Activated CD8-positive, alpha-beta memory T cell treated with anti-CD3 and anti-CD28 coated beads, Interleukin-2, amount 50 U/mL, for 1 hour (primary cell): Measurements from ENCODE around the gene MINPP1.
"Not testable (repeated sequence)": the region's sequence is repeated elsewhere in the genome, so short reads cannot be mapped to it uniquely, and the experiment has no call there.

Source experiments
- DNase-seq: peaks from one replicate; pipeline ENCODE4 v3.0.0-alpha.2; 2020; ENCODE audit errors: extremely low read depth

The MINPP1 gene

GRCh38 chr10:87504640-87505365, at the start of gene MINPP1:
Gene MINPP1 (plus strand): TSS chr10:87504893. CDS start chr10:87504916, 23 bp downstream.
- peak; percentile 39 for DNase-seq

- not testable (repeated sequence) for DNase-seq
Measured at GRCh38 chr10:87456586-87457220, 48.0 kb upstream of the MINPP1 start.

- DNase-seq: not testable (repeated sequence)
Measured at GRCh38 chr10:87461751-87462150, 42.9 kb upstream of the MINPP1 start.

GRCh38 chr10:87466849-87467248, 37.8 kb upstream of the MINPP1 start:
- not testable (repeated sequence) for DNase-seq

- not testable (repeated sequence) for DNase-seq
Measured at GRCh38 chr10:87488733-87489132, 16.0 kb upstream of the MINPP1 start.

- not testable (repeated sequence) for DNase-seq
Measured at GRCh38 chr10:87490285-87490684, 14.4 kb upstream of the MINPP1 start.

- DNase-seq: not testable (repeated sequence)
Measured at GRCh38 chr10:87492450-87492849, 12.2 kb upstream of the MINPP1 start.

- DNase-seq: not testable (repeated sequence)
Measured at GRCh38 chr10:87495446-87495845, 9.2 kb upstream of the MINPP1 start.

GRCh38 chr10:87497386-87497785, 7.3 kb upstream of the MINPP1 start:
- DNase-seq: not testable (repeated sequence)

- DNase-seq: not testable (repeated sequence)
Measured at GRCh38 chr10:87498106-87498789, 6.4 kb upstream of the MINPP1 start.

GRCh38 chr10:87500646-87501048, 4.0 kb upstream of the MINPP1 start:
- no peak for DNase-seq

- no peak for DNase-seq
Measured at GRCh38 chr10:87503401-87503800, 1.3 kb upstream of the MINPP1 start.

GRCh38 chr10:87503886-87504285, 807 bp upstream of the MINPP1 start:
- DNase-seq: no peak

GRCh38 chr10:87504307-87504639, 420 bp upstream of the MINPP1 start:
- no peak for DNase-seq

GRCh38 chr10:87505366-87506111, 846 bp downstream of the MINPP1 start:
- no peak for DNase-seq

- no peak for DNase-seq
Measured at GRCh38 chr10:87506956-87507355, 2.3 kb downstream of the MINPP1 start.

GRCh38 chr10:87507879-87508483, 3.3 kb downstream of the MINPP1 start:
- DNase-seq: no peak

- DNase-seq: no peak
Measured at GRCh38 chr10:87508837-87509236, 4.1 kb downstream of the MINPP1 start.

- DNase-seq: no peak
Measured at GRCh38 chr10:87510025-87510424, 5.3 kb downstream of the MINPP1 start.

GRCh38 chr10:87511526-87511925, 6.8 kb downstream of the MINPP1 start:
- no peak for DNase-seq

- no peak for DNase-seq
Measured at GRCh38 chr10:87518937-87519336, 14.2 kb downstream of the MINPP1 start.

- DNase-seq: no peak
Measured at GRCh38 chr10:87519582-87519981, 14.9 kb downstream of the MINPP1 start.
